Measurements from ENCODE around the gene FSIP2. TPM values are rescaled to one million over a fixed set of nuclear protein-coding genes. Genes with fewer than 3 reads are reported as not detected.

Gene FSIP2
- total and polyA plus RNA-seq, 2 of the 8 experiments (the other 6 are each of a cell fraction or from before 2014, with no cell fraction given), result 0.47 to 1.4 TPM

GRCh38 chr2:185782223-185782769 lies 43.7 kb downstream of the FSIP2 start (continued):
- TF ChIP-seq CHD7 (IDR thresholded peaks at IDR 0.05; ENCODE audit: insufficient replicate concordance, low read length) (no peak), RNF2 (IDR thresholded peaks at IDR 0.05; ENCODE audit: borderline replicate concordance, low read depth, low read length, missing control alignments, poor library complexity, severe bottlenecking) (no peak), BCL11A (IDR thresholded peaks at IDR 0.05; ENCODE audit: low read depth in 2 of 2, low read length in 2 of 2) (no peak), SP2 (IDR thresholded peaks at IDR 0.05; ENCODE audit: low read length) (no peak), GTF2F1 (IDR thresholded peaks at IDR 0.05; ENCODE audit: borderline replicate concordance, low read depth, low read length) (no peak), TCF12 (IDR thresholded peaks at IDR 0.05; ENCODE audit: low read depth, low read length) (no peak), KDM4A (IDR thresholded peaks at IDR 0.05; ENCODE audit: low read depth, low read length, severe bottlenecking) (no peak), TEAD4 (IDR thresholded peaks at IDR 0.05; ENCODE audit: low read depth, low read length) (no peak), RAD21 (IDR thresholded peaks at IDR 0.05 in 1 of 2, conservative IDR thresholded peaks at IDR 0.05 in 1 of 2; ENCODE audit: low read depth in 2 of 2, low read length in 2 of 2) (no peak), CBX5 (IDR thresholded peaks at IDR 0.05; ENCODE audit: low read depth, low read length) (no peak)

Data from H1 (cell line).